ENCODE data around the gene HELZ.

GRCh38 chr17:67229109-67229955 is 15.7 kb downstream of the HELZ start:
- no peak for TF ChIP-seq CTCF (IDR thresholded peaks at IDR 0.05)
- TF ChIP-seq EZH2 (IDR thresholded peaks at IDR 0.05; ENCODE audit: borderline replicate concordance, insufficient read depth, low read depth, low read length, poor library complexity, severe bottlenecking): no peak

Measured in B cell (primary cell).